ENCODE results near the gene ARHGEF19. TPM values are rescaled to one million over a fixed set of nuclear protein-coding genes. Genes with fewer than 3 reads are reported as not detected.

Gene ARHGEF19
- total RNA-seq, 1 donor from 2014 or later, result 4.6 TPM

GRCh38 chr1:16151196-16151994 lies 61.1 kb downstream of the ARHGEF19 start:
- DNase-seq (ENCODE audit: low read depth in 2 of 2), result peak; percentile 66 to 69

- no peak for DNase-seq (ENCODE audit: low read depth in 2 of 2)
Observed at GRCh38 chr1:16150508-16150907, 61.9 kb downstream of the ARHGEF19 start.

GRCh38 chr1:16149702-16150488 lies 62.6 kb downstream of the ARHGEF19 start:
- DNase-seq (ENCODE audit: low read depth in 2 of 2), result no peak

- no peak for DNase-seq (ENCODE audit: low read depth in 2 of 2)
Observed at GRCh38 chr1:16149146-16149545, 63.3 kb downstream of the ARHGEF19 start.

- DNase-seq (ENCODE audit: low read depth in 2 of 2), result no peak
Observed at GRCh38 chr1:16148329-16149092, 63.9 kb downstream of the ARHGEF19 start.

Other genes with a start within 250 kb of the ARHGEF19 start
- 28.8 and 49.2 TPM in 2 replicates for gene ZBTB17, start 236.6 kb downstream of the ARHGEF19 start, total RNA-seq
- 0.44 and 0.99 TPM in 2 replicates for gene SRARP, start 208.4 kb downstream of the ARHGEF19 start, total RNA-seq
- gene HSPB7, start 194.6 kb downstream of the ARHGEF19 start, total RNA-seq, result not detected in 2 replicates
- not detected in 2 replicates for gene CLCNKA, start 190.6 kb downstream of the ARHGEF19 start, total RNA-seq
- under 0.01 TPM in 1 of 2 replicates, not detected in the other for gene CLCNKB, start 168.9 kb downstream of the ARHGEF19 start, total RNA-seq
- gene FAM131C, start 139.0 kb downstream of the ARHGEF19 start, total RNA-seq, result 0.22 TPM in 1 of 2 replicates, not detected in the other
- 68.6 and 122 TPM in 2 replicates for gene EPHA2, start 56.6 kb downstream of the ARHGEF19 start, total RNA-seq
- gene CPLANE2, start 24.5 kb upstream of the ARHGEF19 start, total RNA-seq, result 6.7 and 7.2 TPM in 2 replicates
- gene FBXO42, start 139.8 kb upstream of the ARHGEF19 start, total RNA-seq, result 5.2 and 6.3 TPM in 2 replicates
- 24.4 and 28.4 TPM in 2 replicates for gene SZRD1, start 154.6 kb upstream of the ARHGEF19 start, total RNA-seq
- not detected in 2 replicates for gene SPATA21, start 224.8 kb upstream of the ARHGEF19 start, total RNA-seq
- 132 and 179 TPM in 2 replicates for gene NECAP2, start 228.1 kb upstream of the ARHGEF19 start, total RNA-seq

Measured in lung microvascular endothelial cell (primary cell).